Tibial nerve (tissue), 4 donors: ENCODE results near the gene OSBPL10. TPM values are rescaled to one million over a fixed set of nuclear protein-coding genes. Genes with fewer than 3 reads are reported as not detected.

Experiments
- DNase-seq, 2 donors: peaks; one replicate each; pipeline ENCODE4 v3.0.0-alpha.2; 2019; ENCODE audit warnings: low spot score in 2 of 2
- H3K27ac ChIP-seq, 4 donors: fragments of 200-600 bp; sonication (generic) in 3 of 4; one replicate each; pipeline ENCODE4 v1.5.1; 2017 to 2019; ENCODE audit warnings: mild to moderate bottlenecking in 1 of 4
- H3K27me3 ChIP-seq, 2 donors: fragments of 200-600 bp; sonication (generic) in 1 of 2; one replicate each; pipeline versions ENCODE4 v1.5.1 to v1.6.0; 2017 to 2019
- H3K36me3 ChIP-seq, 3 donors: fragments of 200-600 bp; sonication (generic); one replicate each; pipeline ENCODE4 v1.5.1; 2018 to 2019
- H3K4me1 ChIP-seq, 4 donors: fragments of 200-600 bp; sonication (generic) in 3 of 4; one replicate each; pipeline ENCODE4 v1.5.1; 2017 to 2019
- H3K4me3 ChIP-seq, 4 donors: fragments of 200-600 bp; sonication (generic) in 3 of 4; one replicate each; pipeline ENCODE4 v1.5.1; 2017 to 2019; ENCODE audit warnings: mild to moderate bottlenecking in 1 of 4, moderate library complexity in 1 of 4
- H3K9me3 ChIP-seq, 4 donors: fragments of 200-600 bp; sonication (generic) in 3 of 4; one replicate each; pipeline ENCODE4 v1.5.1; 2017 to 2019
- EP300 ChIP-seq, 2 donors: sonication (generic); formaldehyde crosslinking; IDR thresholded peaks; one replicate each; pipeline ENCODE4 v1.6.1; 2017; ENCODE audit warnings: antibody characterized with exemption in 2 of 2, mild to moderate bottlenecking in 1 of 2
- POLR2A ChIP-seq, 2 donors: fragments of 450-650 bp; IDR thresholded peaks; one replicate each; pipeline ENCODE4 v1.6.1; 2017; ENCODE audit warnings: antibody characterized with exemption in 2 of 2, mild to moderate bottlenecking in 2 of 2, moderate library complexity in 2 of 2
- WGBS, 2 donors: methylation state at CpG; one replicate each; pipeline ENCODE4 v1.1.5; 2018; 5-methylcytosine and 5-hydroxymethylcytosine counted together
- total RNA-seq, 4 donors: library from RNA; depleted of rRNA; stranded (reverse); fragments of >200 nt; gene quantifications; one replicate each; pipeline ENCODE4 v1.1.0, GENCODE V29; 2016
- TF ChIP-seq, protein P1 (sequence below), 5 experiments: fragments of 200-600 bp in 3 of 5; fragments of 450-650 bp in 2 of 5; sonication (generic) in 3 of 5; IDR thresholded peaks; one replicate each; pipeline ENCODE4 v1.5.1; 2016 to 2019; ENCODE audit warnings: antibody characterized with exemption in 5 of 5, mild to moderate bottlenecking in 3 of 5, moderate library complexity in 2 of 5

OSBPL10 gene
- total RNA-seq, 4 donors from 2014 or later = 45.0 to 79.2 (median 60.4) TPM

GRCh38 chr3:31714495-31715280 is 266.4 kb downstream of the OSBPL10 start:
- Histone ChIP-seq H3K27me3 (no peaks in the 10 kb centered on the region), H3K9me3 (no peaks in the 10 kb centered on the region), H3K4me3 (no peak overlapping the region), H3K4me1 (no peaks in the 10 kb centered on the region), H3K36me3 (no peaks in the 10 kb centered on the region), H3K27ac (no peak overlapping the region)
- 85 to 88% methylated on average over 11 of the region's 11 CpGs for WGBS, 2 donors
- TF ChIP-seq, protein P1, sequence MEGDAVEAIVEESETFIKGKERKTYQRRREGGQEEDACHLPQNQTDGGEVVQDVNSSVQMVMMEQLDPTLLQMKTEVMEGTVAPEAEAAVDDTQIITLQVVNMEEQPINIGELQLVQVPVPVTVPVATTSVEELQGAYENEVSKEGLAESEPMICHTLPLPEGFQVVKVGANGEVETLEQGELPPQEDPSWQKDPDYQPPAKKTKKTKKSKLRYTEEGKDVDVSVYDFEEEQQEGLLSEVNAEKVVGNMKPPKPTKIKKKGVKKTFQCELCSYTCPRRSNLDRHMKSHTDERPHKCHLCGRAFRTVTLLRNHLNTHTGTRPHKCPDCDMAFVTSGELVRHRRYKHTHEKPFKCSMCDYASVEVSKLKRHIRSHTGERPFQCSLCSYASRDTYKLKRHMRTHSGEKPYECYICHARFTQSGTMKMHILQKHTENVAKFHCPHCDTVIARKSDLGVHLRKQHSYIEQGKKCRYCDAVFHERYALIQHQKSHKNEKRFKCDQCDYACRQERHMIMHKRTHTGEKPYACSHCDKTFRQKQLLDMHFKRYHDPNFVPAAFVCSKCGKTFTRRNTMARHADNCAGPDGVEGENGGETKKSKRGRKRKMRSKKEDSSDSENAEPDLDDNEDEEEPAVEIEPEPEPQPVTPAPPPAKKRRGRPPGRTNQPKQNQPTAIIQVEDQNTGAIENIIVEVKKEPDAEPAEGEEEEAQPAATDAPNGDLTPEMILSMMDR (IDR thresholded peaks at IDR 0.05) = no peak
- TF ChIP-seq POLR2A (IDR thresholded peaks at IDR 0.05) (no peak), EP300 (IDR thresholded peaks at IDR 0.05) (no peak)
- no peak for DNase-seq

DNA sequence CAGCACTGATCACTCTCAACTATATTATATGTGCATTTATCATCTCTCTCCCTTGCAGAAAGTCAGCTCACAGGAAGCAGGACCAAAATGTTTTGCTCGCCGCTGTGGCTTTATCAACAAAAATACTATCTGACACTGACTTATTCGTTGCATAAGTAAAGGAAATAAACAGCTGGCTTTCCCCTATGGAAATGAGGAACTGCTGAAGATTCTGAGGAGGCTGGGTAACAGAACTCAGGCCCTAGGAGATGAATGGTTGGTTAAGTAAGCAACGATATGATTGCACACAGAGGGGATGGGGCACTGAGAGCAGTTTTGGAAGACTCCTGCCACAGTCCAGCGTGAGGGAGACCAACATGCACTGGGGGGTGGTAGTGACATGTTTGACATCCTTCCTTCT is 267.2 kb downstream of the OSBPL10 start:
- TF ChIP-seq, protein P1 (IDR thresholded peaks at IDR 0.05) = no peak
- TF ChIP-seq EP300 (IDR thresholded peaks at IDR 0.05) (no peak), POLR2A (IDR thresholded peaks at IDR 0.05) (no peak)
- H3K36me3 ChIP-seq = peaks cover 0 to 1% (median 0%) of the 10 kb centered on the region in 3 donors
- 76% methylated on average over 5 of the region's 5 CpGs for WGBS, 2 donors
- H3K4me3 ChIP-seq = no peak overlapping the region
- no peaks in the 10 kb centered on the region for H3K9me3 ChIP-seq
- no peak overlapping the region for H3K27ac ChIP-seq
- no peaks in the 10 kb centered on the region for H3K27me3 ChIP-seq
- DNase-seq = no peak
- H3K4me1 ChIP-seq = no peaks in the 10 kb centered on the region

- Histone ChIP-seq H3K4me1 (peaks cover 0 to 3% (median 0%) of the 10 kb centered on the region in 4 donors), H3K27ac (no peak overlapping the region), H3K27me3 (no peaks in the 10 kb centered on the region), H3K9me3 (no peaks in the 10 kb centered on the region), H3K4me3 (no peak overlapping the region), H3K36me3 (peaks cover 0 to 4% (median 0%) of the 10 kb centered on the region in 3 donors)
- 88 to 92% methylated on average over 6 of the region's 6 CpGs for WGBS, 2 donors
- DNase-seq = no peak
- TF ChIP-seq, protein P1 (IDR thresholded peaks at IDR 0.05) = no peak
- TF ChIP-seq POLR2A (IDR thresholded peaks at IDR 0.05) = no peak
- no peak for TF ChIP-seq EP300 (IDR thresholded peaks at IDR 0.05)
These were observed 270.8 kb downstream of the OSBPL10 start for GRCh38 chr3:31710123-31710803.

DNA sequence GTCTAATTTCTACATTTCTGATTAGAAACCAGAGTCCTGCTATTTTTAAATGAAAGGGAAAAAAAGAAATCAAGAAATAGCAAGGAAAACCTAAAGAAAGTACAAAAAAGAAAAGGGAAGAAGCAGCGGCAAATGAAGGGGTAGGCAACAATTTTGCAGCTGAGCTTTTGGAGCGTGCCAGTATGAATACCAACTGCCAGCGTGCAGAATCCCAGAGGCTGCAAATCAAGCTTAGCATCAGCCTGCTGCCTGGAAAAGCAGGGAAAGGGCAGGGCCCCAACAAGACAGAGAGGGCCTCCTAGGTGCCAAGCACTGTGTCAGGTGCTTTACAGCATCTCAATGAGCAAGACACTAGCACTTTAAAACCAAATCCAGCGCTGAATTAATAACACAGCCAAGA is 271.5 kb downstream of the OSBPL10 start:
- no peak overlapping the region for H3K27ac ChIP-seq

More for the DNA sequence above, 271.5 kb downstream of the OSBPL10 start:
- no peak for DNase-seq
- no peaks in the 10 kb centered on the region for H3K27me3 ChIP-seq
- no peaks in the 10 kb centered on the region for H3K9me3 ChIP-seq
- H3K4me3 ChIP-seq = no peak overlapping the region
- peaks cover 0 to 4% (median 0%) of the 10 kb centered on the region in 3 donors for H3K36me3 ChIP-seq
- peaks cover 0 to 9% (median 2%) of the 10 kb centered on the region in 4 donors for H3K4me1 ChIP-seq
- TF ChIP-seq EP300 (IDR thresholded peaks at IDR 0.05) = no peak
- TF ChIP-seq, protein P1 (IDR thresholded peaks at IDR 0.05) = no peak
- no peak for TF ChIP-seq POLR2A (IDR thresholded peaks at IDR 0.05)
- whole genome bisulfite sequencing, 2 donors = 78 to 79% methylated on average over 4 of the region's 4 CpGs
